RPMI8226 (cell line): ENCODE results near the gene FBXO24.

Experiments
- DNase-seq: peaks from one replicate; pipeline ENCODE4 v3.0.0-alpha.2; 2015

FBXO24 gene

GRCh38 chr7:100598425-100598824 is 12.3 kb downstream of the FBXO24 start:
- DNase-seq, result peak; percentile 51

GRCh38 chr7:100599911-100600729 is 14.0 kb downstream of the FBXO24 start:
- DNase-seq, result peak; percentile 61

DNA sequence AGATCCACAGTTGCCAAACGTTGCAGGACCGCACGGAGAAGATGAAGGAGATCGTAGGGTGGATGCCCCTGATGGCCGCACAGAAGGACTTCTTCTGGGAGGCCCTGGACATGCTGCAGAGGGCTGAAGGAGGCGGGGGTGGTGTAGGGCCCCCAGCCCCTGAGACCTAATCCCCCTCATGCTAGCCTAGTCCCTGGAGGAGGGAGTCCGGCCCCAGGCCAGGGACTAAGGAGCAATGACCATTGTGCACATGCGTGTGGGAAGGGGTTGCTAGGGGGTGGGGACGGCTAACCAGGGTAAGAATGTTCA is 14.6 kb downstream of the FBXO24 start:
- DNase-seq, result no peak

DNA sequence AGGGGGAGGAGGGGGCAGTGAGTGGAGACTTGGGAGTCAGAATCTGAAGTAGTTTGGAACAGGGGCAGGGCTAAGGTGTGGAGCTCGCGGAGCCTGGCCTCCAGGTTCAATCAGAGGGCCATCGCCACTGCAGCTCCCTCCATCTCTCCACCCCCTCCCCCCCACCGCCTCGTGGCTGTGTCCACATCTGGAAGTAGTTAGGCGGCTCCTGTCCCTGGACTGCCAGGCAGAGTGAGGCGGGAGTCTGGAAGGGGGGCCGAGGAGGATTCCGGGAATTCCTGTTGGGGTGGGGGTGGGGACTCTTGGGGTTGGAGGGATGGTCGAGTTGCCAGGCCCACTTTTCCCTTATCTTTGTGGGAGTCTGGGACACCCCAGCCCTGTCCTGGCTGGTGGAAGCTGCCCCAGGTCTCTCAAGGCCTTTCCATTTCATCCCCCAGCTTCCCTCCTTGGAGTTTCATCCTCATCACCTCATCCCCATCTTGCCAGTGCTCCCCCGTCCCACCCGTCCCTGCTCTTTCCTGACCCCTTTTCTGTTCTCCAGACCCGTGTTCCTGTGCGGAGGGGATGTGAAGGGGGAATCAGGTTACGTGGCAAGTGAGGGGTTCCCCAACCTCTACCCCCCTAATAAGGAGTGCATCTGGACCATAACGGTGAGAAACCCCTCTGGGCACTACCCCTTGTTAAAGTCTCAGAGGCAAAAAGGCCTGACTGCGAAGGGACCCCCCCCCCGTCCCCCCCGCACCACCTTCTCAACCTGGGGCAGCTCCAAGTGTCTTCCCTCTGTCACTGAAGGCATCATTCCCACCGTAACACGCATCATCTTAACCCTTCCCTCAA is 17.0 kb downstream of the FBXO24 start:
- DNase-seq, result peak; percentile 63

DNA sequence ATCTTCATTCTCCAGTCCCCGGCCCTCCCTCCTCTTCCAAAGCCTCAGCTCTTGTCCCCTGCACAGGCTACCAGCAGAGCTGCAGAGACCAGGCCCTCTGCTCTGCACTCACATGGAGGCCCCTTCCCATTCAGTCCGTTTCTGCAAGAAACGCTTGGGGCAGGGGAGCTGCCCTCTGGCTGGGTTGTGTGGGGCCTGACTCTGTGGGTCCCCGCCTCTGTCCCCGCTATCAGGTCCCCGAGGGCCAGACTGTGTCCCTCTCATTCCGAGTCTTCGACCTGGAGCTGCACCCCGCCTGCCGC is 17.5 kb downstream of the FBXO24 start:
- no peak for DNase-seq

DNA sequence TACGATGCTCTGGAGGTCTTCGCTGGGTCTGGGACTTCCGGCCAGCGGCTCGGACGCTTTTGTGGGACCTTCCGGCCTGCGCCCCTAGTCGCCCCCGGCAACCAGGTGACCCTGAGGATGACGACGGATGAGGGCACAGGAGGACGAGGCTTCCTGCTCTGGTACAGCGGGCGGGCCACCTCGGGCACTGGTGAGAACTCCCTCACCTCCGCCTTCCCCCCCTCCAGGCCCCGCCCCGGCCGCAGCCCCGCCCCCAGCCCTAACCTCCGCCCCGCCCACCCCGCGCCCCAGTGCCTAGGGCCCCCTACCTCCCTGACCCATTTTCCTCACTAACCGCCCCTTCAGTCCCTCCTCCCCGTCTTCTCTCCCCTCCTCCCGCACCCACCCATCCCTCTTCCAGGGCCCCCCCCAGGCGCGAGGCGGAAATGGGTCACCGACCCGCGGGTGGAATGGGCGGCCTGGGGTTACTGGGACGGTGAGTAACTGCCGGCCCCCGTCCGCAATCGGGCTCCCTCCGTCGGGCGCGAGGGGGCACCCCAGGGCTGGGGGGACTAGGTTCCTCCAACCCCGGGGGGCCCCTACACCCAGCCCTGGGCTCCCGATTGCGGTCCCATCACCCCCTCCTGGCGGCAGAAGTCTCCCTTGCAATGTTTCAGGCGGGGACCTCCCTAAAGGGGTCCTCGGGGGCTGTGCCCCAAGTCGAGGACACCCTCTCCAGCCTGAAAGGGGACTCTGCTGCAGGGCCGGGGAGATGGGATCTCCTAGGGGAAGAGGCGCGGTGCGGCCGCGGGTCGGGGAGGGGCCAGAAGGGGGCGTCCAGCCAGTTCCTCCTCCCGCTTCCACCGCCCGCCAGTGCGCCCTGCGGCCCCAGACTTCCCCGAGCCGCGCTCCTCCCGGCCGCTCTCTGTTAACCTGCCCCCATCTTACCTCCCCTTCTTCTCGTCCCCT is 18.2 kb downstream of the FBXO24 start:
- DNase-seq, result peak; percentile 87

GRCh38 chr7:100604976-100605911 is 19.1 kb downstream of the FBXO24 start:
- peak; percentile 28 for DNase-seq

- no peak for DNase-seq
These were observed 20.2 kb downstream of the FBXO24 start for GRCh38 chr7:100606313-100606712.

GRCh38 chr7:100607111-100607510 is 21.0 kb downstream of the FBXO24 start:
- DNase-seq, result no peak

DNA sequence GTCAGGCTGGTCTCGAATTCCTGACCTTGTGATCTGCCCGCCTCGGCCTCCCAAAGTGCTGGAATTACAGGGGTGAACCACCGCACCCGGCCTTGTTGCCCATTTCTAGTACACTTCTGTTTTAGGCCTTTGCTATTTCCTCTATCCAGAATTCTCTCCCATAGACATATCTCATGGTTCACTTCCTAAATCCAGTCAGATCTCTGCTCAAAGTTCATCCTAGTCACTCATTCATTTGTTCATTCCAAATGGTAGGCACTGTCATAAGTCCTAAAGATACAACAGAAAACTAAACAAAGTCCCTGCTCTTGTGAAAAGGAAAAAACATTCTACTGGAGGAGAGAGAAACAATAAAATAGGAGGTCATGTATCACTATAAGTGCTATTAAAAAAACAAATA is 23.8 kb downstream of the FBXO24 start:
- DNase-seq, result no peak

DNA sequence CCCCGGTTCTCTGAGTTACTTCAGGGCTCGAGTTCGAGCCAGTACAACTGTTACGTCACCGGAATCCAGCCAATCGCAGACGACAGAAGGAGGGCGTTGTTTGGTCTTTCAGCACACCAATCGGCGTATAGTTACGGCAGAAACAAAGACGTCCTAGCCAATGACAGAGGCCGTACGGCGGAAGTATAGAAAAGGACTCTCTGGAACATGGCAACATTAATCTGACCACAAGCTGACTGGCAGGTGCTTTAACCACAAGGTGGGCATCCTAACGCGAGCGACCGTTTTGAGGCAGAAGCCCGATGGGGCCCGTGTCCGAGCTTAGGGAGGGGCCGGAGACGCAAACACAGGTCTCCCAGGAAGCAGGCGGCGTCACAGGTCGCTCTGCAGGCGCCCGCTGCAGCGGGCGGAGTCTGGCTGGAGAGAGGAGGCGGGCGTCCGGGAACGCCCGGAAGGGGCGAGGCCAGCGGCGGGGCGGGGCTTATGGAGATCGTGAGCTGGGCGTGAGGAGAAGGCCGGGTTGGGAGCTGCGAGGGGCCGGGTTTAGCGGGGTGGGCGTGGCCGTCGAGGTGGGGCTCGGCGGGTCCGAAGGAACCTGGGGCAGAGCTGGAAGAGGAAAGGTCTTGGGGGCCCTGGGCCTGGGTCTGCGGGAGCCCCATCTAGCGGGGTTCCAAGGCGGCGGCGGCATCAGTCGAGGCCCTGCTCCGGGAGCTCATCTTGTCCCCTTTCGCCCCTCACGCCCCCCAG is 26.0 kb downstream of the FBXO24 start, which contains the start of gene MOSPD3:
TSS of gene MOSPD3 (plus strand) at position 558 of the 747 bp plus-strand sequence. CDS start 252 bp downstream, outside the sequence.
- peak; percentile 100 for DNase-seq

DNA sequence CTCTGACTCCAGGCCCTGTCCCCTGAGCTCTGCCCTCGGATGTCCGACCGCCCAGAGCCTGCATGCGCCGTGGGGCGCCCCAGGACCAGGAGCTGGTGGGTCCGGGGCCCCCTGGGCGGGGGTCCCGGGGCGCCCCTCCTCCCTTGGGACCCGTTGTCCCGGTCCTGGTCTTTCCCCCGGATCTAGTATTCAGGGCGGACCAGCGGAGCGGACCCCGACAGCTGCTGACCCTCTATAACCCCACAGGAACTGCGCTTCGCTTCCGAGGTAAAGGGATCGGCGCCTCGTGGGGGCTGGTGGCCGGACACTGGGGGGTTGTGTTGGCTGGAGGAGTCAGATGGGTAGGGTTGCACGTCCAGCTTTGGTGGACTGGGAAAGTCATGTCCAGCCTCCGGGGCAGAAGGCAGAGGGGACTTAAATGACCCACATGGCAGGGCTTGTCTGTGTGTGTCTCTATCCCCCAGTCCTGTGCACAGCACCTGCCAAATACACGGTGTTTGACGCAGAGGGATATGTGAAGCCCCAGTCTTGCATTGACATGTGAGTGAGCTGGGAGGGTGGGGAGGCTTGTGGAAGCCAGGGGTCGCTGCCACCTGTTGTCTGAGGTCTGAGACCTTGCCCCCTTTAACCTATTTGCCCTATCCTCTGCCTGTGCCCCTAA is 26.7 kb downstream of the FBXO24 start:
- DNase-seq, result peak; percentile 27

DNA sequence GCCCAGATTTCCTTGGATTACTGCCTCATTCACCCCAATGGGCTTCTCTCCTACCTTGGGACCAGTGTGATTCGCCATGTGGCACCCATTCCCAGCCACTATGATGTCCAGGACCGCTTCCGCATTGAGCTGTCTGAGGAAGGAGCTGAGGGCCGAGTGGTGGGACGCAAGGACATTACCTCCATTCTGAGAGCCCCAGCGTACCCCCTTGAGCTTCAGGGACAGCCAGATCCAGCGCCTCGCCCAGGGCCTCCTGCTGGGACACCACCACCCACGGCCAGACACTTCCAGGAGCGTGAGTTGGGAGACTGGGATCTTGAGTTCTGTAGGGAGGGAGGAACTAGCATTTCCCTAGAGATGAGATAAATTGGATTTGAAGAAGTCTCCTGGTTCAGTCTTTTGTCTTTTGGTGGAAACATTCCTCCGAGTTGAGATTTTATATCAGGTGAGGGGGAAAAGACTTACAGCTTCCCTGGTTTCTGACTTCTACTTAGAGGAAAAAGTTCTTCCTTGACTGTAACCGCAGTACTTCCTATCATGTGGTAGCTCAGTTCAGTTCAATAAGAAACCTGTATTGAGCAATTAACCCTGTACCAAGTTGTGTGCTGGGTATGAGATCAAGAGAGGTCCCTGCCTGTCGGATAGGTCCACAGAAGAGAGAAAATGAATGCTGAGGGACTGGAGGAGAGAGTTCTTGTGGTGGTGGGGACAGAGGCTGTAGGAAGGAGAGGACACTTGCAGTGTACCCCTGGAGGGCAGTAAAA is 27.5 kb downstream of the FBXO24 start:
- DNase-seq, result no peak

DNA sequence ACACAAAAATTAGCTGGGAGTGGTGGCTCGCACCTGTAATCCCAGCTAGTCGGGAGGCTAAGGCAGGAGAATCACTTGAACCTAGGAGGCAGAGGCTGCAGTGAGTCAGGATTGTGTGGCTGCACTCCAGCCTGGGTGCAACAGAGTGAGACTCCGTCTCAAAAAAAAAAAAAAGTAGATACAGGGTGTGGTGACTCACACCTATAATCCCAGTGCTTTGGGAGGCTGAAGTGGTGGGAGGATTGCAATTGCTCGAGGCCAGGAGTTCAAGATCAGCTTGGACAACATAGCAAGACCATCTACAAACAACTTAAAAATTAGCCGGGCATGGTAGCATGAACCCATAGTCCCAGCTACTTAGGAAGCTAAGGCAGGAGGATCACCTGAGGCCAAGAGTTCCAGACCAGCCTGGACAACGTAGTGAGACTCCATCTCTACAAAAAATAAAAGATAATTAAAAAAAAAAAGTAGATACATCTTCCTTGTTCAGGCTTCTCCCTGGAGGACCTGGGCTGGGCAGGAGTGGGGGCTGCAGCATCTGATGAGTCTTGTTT is 28.3 kb downstream of the FBXO24 start:
- no peak for DNase-seq

- DNase-seq, result no peak
These were observed 34.1 kb downstream of the FBXO24 start for GRCh38 chr7:100620239-100620638.

DNA sequence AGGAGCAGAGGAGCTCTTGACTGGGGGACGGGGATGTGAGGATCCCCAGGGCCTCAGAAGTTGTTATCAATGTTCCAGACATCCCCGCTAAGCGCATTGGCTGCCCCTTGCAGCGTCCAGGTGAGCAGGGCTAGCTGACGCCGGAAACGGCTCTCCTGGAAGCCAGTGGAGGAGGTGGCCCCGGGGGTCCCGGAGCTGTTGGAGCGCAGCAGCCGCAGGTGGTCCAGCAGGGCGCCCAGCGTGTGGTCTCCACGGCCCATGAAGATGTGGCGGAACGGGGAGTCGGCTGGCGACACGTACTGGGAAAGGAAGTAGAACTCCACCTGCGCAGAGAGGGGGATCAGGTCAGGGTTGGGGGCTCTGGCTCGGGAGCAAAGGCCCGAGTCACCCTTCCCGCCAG is 34.7 kb downstream of the FBXO24 start:
- DNase-seq, result no peak

DNA sequence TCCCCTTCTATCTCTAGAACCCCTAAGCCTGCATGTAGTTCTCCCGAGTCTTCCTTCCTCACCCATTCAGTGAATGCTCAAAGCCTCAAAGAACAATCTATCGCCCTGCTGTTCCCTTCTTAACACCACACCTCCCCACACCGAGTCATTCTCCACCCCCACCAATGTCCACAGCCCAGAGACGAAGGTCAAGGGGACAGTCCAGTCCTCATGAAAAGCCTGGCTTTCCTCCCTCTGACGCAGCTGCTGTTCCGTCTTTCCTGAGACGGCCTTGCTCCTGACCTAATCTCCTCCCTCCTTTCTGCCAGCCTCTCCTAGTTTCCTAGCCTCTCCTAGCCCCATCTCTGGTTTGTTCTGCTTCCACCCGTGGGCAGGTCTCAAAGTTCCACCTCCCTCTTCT is 35.4 kb downstream of the FBXO24 start:
- DNase-seq, result no peak

GRCh38 chr7:100623951-100624824 is 38.1 kb downstream of the FBXO24 start:
- DNase-seq, result no peak

DNA sequence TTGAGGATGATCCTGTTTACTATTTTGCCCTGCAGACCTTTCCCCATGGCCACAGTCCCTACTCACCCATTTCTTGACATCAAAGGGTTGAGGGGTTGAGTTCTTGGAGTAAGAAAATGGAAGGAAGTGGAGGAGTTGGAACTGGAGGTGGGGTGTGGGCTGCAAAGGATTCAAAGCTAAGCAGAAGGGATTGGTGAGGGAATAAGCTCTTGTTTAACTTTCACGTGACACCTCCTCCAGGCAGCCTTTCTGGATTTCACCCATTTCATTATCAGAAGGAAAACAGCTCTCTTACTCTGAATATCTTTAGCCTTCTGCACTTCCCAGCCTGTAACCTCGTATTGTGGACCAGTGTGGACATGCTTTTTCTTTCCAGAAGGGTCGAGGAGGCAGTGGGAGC is 39.9 kb downstream of the FBXO24 start:
- DNase-seq, result no peak
